ENCODE results near the gene ALOX5AP.

GRCh38 chr13:30730526-30730925, 4.8 kb upstream of the ALOX5AP start:
- no peak for TF ChIP-seq CTCF (IDR thresholded peaks at IDR 0.05)
- TF ChIP-seq POLR2A (IDR thresholded peaks at IDR 0.05), result no peak
